ENCODE data around the gene CPE.
"Not testable (repeated sequence)": the region's sequence is repeated elsewhere in the genome, so short reads cannot be mapped to it uniquely, and the experiment has no call there.

- not testable (repeated sequence) for TF ChIP-seq ZBTB33 (IDR thresholded peaks at IDR 0.05; ENCODE audit: extremely low read depth, insufficient replicate concordance, low read length); CTCF (IDR thresholded peaks at IDR 0.05 in 2 of 3, conservative IDR thresholded peaks at IDR 0.05 in 1 of 3; ENCODE audit: borderline replicate concordance in 1 of 3, insufficient read depth in 1 of 3, low read depth in 2 of 3, low read length in 2 of 3); EZH2 (IDR thresholded peaks at IDR 0.05); POLR2A (IDR thresholded peaks at IDR 0.05; ENCODE audit: borderline replicate concordance, extremely low read depth, insufficient read depth, insufficient read length); ELF1 (IDR thresholded peaks at IDR 0.05; ENCODE audit: borderline replicate concordance, low read depth); FOSL1 (IDR thresholded peaks at IDR 0.05; ENCODE audit: low read depth); POLR2AphosphoS5 (IDR thresholded peaks at IDR 0.05; ENCODE audit: low read depth, low read length); CBX3 (IDR thresholded peaks at IDR 0.05; ENCODE audit: low read depth); YY1 (IDR thresholded peaks at IDR 0.05; ENCODE audit: extremely low read depth, insufficient replicate concordance, low read depth, low read length); EZH2phosphoT487 (IDR thresholded peaks at IDR 0.05; ENCODE audit: borderline replicate concordance); RAD21 (IDR thresholded peaks at IDR 0.05; ENCODE audit: low read depth); ZNF274 (IDR thresholded peaks at IDR 0.05; ENCODE audit: low read depth, low read length); MAX (IDR thresholded peaks at IDR 0.05)
Measured at GRCh38 chr4:165492583-165492982, 113.8 kb downstream of the CPE start.

Measured in HCT116 (cell line).